Lower lobe of right lung (tissue), 2 donors: ENCODE measurements around the gene PTPN14. TPM values are rescaled to one million over a fixed set of nuclear protein-coding genes. Genes with fewer than 3 reads are reported as not detected.

Experiments used
- ATAC-seq, 2 donors: fragments of 200-7000 bp; cut with Tn5 transposase; one replicate each; pipeline ENCODE4 v1.9.1; 2020 to 2022; ENCODE audit warnings: mild to moderate bottlenecking in 2 of 2, moderate library complexity in 2 of 2
- DNase-seq: peaks from one replicate; pipeline ENCODE4 v3.0.0-alpha.2; 2020
- H3K27ac ChIP-seq: fragments of 200-600 bp; one replicate; pipeline ENCODE4 v1.8.0; 2022
- H3K27me3 ChIP-seq: fragments of 200-600 bp; one replicate; pipeline ENCODE4 v1.8.0; 2022; ENCODE audit warnings: low read depth
- H3K36me3 ChIP-seq: fragments of 200-600 bp; one replicate; pipeline ENCODE4 v1.8.0; 2022; ENCODE audit warnings: mild to moderate bottlenecking
- H3K4me1 ChIP-seq: fragments of 200-600 bp; one replicate; pipeline ENCODE4 v1.8.0; 2022
- H3K4me3 ChIP-seq: fragments of 200-600 bp; one replicate; pipeline ENCODE4 v1.8.0; 2022; ENCODE audit warnings: mild to moderate bottlenecking
- H3K9me3 ChIP-seq: fragments of 200-600 bp; one replicate; pipeline ENCODE4 v1.8.0; 2022
- intact Hi-C: fragments of 100-400 bp; cut with DNase I; formaldehyde crosslinking; loops from one replicate; pipeline ENCODE4 v1.11.0; 2022
- total RNA-seq: library from RNA; stranded (reverse); fragmentation: NEBNext Ultra II Directional; extraction: Animal tissue kit (Norgen Biotek cat#: 25700); gene quantifications from one replicate; pipeline ENCODE4 v1.2.1, GENCODE V29; 2021
- TF ChIP-seq, protein P1 (sequence below): fragments of 200-600 bp; IDR thresholded peaks from one replicate; pipeline ENCODE4 v1.8.0; 2022; ENCODE audit warnings: antibody characterized with exemption, mild to moderate bottlenecking
- donor health status: DM: no; HTN: yes; CAD: no; lungs with severe emphysema.

PTPN14 gene
- total RNA-seq, 1 donor from 2014 or later: 34.1 TPM

DNA sequence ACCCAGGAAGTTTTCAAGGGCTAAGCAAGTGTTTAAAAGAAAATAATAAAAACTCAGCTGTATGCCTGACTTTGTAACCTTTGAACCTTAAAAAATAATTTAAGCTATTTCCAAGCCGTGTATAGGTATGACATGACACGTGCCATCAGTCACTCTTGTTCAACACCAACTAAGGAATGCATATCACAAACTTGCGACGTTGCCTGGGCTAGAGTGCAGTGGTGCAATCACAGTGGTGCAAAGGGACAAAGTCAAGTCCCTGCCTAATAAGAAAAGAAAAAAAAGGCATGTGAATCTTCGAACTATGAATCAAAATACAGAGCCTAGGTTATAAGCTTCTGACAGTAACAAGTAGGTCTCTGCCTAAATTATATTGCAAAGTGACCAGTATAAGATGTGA lies 191.3 kb downstream of the PTPN14 start:
- ATAC-seq: no peak

DNA sequence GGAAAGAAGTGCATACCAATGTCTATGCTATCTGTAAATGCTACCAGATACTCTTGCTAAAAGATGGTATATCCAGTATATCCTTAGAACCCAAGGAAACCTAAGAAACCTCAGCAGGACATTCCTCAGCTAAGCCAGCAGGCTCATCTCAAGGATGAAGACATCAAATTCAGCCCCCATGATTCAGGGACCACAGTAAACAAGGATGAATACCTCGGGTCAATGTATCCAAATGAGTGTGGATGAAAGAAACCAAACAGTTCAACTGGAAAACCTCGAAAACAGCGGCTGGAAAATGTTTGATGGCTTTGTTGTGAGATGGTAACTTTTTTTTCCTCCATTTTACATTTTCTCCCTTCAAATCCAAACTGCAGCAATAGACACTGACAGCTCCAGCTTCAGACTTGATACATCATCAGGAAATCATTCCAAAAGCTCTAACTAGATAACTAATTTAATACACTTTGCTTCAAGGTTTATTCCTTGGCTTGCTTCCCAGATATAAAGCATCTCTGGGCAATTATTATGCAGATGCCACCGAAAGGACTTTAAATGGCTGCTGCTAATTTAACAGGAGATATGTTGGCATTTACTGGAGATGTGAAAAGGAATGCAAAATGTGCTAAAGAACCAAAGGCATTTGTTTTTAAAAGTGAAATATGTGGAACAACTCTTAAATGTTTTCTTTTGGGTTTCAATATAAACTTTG lies 196.8 kb downstream of the PTPN14 start:
- H3K4me3 ChIP-seq: no peak overlapping the region
- H3K36me3 ChIP-seq: peaks cover 40% of the 10 kb centered on the region
- H3K4me1 ChIP-seq: no peaks in the 10 kb centered on the region
- TF ChIP-seq, protein P1, sequence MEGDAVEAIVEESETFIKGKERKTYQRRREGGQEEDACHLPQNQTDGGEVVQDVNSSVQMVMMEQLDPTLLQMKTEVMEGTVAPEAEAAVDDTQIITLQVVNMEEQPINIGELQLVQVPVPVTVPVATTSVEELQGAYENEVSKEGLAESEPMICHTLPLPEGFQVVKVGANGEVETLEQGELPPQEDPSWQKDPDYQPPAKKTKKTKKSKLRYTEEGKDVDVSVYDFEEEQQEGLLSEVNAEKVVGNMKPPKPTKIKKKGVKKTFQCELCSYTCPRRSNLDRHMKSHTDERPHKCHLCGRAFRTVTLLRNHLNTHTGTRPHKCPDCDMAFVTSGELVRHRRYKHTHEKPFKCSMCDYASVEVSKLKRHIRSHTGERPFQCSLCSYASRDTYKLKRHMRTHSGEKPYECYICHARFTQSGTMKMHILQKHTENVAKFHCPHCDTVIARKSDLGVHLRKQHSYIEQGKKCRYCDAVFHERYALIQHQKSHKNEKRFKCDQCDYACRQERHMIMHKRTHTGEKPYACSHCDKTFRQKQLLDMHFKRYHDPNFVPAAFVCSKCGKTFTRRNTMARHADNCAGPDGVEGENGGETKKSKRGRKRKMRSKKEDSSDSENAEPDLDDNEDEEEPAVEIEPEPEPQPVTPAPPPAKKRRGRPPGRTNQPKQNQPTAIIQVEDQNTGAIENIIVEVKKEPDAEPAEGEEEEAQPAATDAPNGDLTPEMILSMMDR: no peak
- no peaks in the 10 kb centered on the region for H3K27me3 ChIP-seq
- H3K27ac ChIP-seq: no peak overlapping the region
- ATAC-seq (no peak), DNase-seq (no peak)
- no peaks in the 10 kb centered on the region for H3K9me3 ChIP-seq
- intact Hi-C loops: no loop called here

More for the DNA sequence above, 191.3 kb downstream of the PTPN14 start:
- H3K9me3 ChIP-seq: no peaks in the 10 kb centered on the region
- intact Hi-C loops: no loop called here
- DNase-seq: no peak
- no peak overlapping the region for H3K27ac ChIP-seq
- no peak overlapping the region for H3K4me3 ChIP-seq
- H3K27me3 ChIP-seq: no peaks in the 10 kb centered on the region
- H3K36me3 ChIP-seq: peaks cover 71% of the 10 kb centered on the region
- H3K4me1 ChIP-seq: no peaks in the 10 kb centered on the region
- TF ChIP-seq, protein P1: no peak

DNA sequence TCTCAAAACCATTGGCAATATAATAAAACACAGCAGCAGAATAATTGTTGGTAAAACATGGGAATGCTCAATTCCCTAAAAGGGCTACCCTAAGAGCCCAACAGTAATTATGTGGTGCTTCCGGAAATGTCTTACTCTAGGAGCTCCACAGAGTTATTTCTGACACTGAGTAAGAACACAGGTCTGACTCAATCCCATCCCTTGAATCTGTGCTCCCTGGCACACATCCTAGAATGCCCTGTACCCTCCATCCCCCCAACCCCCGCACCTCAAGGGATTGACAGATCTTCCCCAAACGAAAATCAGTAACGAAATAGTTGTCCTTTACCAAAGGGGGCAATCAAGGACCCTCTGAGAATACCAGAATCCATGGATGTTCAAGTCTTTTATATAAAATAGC lies 198.6 kb downstream of the PTPN14 start:
- no peaks in the 10 kb centered on the region for H3K4me1 ChIP-seq
- H3K27me3 ChIP-seq: no peaks in the 10 kb centered on the region
- H3K9me3 ChIP-seq: no peaks in the 10 kb centered on the region
- DNase-seq (no peak), ATAC-seq (no peak)
- H3K4me3 ChIP-seq: no peak overlapping the region
- H3K36me3 ChIP-seq: peaks cover 35% of the 10 kb centered on the region
- intact Hi-C loops: no loop called here
- TF ChIP-seq, protein P1: no peak
- H3K27ac ChIP-seq: no peak overlapping the region

DNA sequence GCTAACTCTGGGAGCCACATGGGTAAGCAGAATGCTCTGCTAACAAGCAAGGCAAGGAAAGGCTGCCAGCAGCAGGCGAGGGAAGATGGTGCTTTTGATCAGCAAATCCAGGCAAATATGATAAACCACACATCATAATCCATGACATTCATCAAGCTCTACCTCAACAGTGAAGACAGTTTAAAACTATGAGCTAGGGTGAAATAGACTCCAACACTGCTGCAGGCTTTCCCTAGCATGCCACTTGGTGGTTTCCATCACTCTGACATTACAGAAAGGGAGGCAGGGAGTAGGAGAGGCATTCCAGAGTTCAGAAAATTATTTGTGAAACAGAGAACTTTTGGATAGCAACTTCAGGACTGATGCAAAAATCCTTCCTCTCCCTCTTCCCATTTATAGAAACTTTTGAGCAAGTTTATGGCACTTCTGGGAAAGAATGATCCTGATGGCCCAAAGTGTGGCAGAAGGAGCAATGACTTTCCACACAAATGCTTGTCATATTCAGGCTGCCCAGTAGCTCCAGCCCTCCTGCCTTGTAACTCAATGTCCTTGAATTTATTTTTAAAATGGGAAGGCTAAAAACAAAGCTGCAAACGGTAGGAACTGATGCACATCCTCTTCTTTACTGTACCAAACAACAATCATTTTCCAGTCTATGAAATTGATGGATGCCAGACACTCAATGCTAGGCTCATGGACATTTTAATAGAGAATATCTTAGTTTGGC lies 199.7 kb downstream of the PTPN14 start:
- DNase-seq (no peak), ATAC-seq (no peak)
- Histone ChIP-seq H3K27ac (no peak overlapping the region), H3K27me3 (no peaks in the 10 kb centered on the region), H3K4me3 (no peak overlapping the region), H3K9me3 (no peaks in the 10 kb centered on the region), H3K4me1 (no peaks in the 10 kb centered on the region), H3K36me3 (peaks cover 24% of the 10 kb centered on the region)
- intact Hi-C loops: no loop called here
- TF ChIP-seq, protein P1: no peak

DNA sequence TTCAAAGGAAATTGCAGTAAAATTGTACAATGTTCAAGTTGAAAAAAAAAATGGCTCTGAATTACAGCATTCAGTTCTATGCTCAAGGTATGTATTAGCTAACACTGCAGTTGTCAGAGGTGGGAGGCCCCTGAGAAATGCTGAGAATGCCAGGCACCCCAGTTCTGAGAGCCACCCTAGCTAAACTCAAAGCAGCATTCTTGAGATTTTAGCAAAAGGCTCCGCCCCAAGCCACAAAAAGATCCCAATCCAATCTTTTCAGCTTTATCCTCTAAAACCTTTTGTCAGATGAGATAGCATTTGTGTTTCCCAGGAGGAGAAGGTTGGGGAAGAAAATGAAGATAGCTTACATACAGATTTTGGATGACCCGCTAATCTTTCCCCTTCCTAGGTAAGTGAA lies 201.6 kb downstream of the PTPN14 start:
- Histone ChIP-seq H3K4me1 (no peaks in the 10 kb centered on the region), H3K27ac (no peak overlapping the region), H3K36me3 (peaks cover 5% of the 10 kb centered on the region), H3K9me3 (no peaks in the 10 kb centered on the region), H3K4me3 (no peak overlapping the region), H3K27me3 (no peaks in the 10 kb centered on the region)
- intact Hi-C loops: no loop called here
- ATAC-seq: no peak
- DNase-seq: no peak
- TF ChIP-seq, protein P1: no peak
